NCI-H748 (cell line): ENCODE measurements around the gene CDC26.
A peak's percentile ranks its signal among the peaks of the same experiment; 100 is the strongest.
"Not testable (repeated sequence)": the region's sequence is repeated elsewhere in the genome, so short reads cannot be mapped to it uniquely, and the experiment has no call there.

Experiments used
- DNase-seq: peaks from one replicate; lab custom pipeline; 2025; ENCODE audit not compliant: unreplicated experiment; lab: John Stamatoyannopoulos, UW

Gene CDC26

DNA sequence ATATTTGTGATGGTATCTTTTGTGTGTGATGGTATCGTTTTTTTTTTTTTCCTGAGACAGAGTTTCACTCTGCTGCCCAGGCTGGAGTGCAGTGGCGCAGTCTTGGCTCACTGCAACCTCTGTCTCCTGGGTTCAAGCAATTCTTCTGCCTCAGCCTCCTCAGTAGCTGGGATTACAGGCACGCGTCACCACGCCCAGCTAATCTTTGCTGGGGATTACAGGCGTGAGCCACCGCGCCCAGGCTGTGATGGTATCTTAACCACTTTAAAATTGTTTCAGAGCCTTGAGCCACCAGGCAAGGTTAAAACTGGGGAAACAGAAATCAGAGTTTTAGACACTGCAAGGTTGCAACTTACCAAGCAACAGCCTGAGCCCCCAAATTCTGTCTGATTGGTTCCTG, 20.9 kb upstream of the CDC26 start:
- DNase-seq, result not testable (repeated sequence)

DNA sequence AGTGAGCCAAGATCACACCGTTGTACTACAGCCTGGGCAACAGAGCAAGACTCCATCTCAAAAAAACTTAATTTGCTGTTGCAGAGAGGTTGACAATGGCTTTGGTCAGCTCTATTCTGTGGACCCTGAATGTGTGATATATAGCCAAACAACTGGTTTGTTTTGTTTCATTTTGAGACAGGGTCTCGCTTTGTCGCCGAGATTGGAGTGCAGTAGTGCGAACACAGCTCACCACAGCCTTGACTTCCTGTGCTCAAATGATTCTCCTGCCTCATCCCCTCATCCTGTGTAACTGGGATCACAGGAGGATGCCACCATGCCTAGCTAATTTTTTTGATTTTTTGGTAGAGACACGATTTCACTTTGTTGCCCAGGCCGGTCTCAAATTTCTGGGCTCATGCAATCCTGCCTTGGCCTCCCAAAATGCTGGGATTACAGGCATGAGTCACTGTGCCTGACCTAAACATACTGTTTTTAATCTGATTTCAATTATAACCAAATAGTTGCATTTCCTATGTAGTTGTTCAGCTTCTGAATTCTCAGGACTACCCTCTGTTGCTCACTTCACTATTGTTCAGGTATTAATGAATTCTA, 18.0 kb upstream of the CDC26 start:
- DNase-seq, result no peak

DNA sequence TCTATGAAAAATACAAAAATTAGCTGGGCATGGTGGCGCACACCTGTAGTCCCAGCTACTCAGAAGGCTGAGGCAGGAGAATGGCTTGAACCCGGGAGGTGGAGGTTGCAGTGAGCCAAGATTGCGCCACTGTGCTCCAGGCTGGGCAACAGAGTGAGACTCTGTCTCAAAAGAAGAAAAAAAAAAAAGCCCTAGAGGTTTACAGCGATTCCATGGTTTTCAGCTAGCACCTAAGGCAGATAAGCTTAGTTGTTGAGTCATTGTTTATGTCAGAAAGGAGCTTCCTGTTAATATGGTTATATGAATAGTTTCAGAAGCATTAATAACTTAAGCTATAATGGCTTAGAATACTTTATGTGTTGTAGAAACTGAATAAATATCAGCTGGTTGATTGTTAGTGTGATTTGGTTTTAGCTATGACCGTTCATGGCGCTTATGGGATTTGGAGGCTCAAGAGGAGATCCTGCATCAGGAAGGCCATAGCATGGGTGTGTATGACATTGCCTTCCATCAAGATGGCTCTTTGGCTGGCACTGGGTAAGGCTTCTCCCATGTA, 14.8 kb upstream of the CDC26 start:
- no peak for DNase-seq

- DNase-seq, result no peak
Observed at GRCh38 chr9:113289091-113289490, 13.7 kb upstream of the CDC26 start.

DNA sequence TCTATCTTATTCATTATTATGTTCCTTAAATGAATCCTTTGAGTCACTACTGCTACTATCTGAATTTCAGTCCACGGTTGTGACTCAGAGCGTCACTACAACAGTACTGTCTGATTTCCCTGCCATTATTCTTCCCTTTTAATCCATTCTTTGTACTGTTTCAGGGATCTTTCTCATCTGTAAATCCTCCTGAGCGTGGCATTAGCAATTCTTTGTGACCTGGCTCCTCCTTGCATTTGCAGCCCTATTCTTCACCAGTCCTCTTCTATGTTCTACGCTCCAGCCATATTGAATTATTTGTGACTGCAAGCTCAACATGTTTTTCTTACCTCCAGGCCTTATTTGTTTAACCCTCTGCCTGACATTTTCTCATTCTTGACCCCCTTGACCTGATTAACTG, 6.0 kb upstream of the CDC26 start:
- DNase-seq, result no peak

GRCh38 chr9:113278840-113279239, 3.5 kb upstream of the CDC26 start:
- no peak for DNase-seq

GRCh38 chr9:113274474-113275156, 757 bp downstream of the CDC26 start:
- peak; percentile 81 for DNase-seq

- no peak for DNase-seq
Observed at GRCh38 chr9:113269871-113270270, 5.5 kb downstream of the CDC26 start.

GRCh38 chr9:113269355-113269754, 6.0 kb downstream of the CDC26 start:
- DNase-seq, result no peak

GRCh38 chr9:113267911-113268566, 7.3 kb downstream of the CDC26 start:
- DNase-seq, result no peak

GRCh38 chr9:113266174-113266573, 9.2 kb downstream of the CDC26 start:
- no peak for DNase-seq

DNA sequence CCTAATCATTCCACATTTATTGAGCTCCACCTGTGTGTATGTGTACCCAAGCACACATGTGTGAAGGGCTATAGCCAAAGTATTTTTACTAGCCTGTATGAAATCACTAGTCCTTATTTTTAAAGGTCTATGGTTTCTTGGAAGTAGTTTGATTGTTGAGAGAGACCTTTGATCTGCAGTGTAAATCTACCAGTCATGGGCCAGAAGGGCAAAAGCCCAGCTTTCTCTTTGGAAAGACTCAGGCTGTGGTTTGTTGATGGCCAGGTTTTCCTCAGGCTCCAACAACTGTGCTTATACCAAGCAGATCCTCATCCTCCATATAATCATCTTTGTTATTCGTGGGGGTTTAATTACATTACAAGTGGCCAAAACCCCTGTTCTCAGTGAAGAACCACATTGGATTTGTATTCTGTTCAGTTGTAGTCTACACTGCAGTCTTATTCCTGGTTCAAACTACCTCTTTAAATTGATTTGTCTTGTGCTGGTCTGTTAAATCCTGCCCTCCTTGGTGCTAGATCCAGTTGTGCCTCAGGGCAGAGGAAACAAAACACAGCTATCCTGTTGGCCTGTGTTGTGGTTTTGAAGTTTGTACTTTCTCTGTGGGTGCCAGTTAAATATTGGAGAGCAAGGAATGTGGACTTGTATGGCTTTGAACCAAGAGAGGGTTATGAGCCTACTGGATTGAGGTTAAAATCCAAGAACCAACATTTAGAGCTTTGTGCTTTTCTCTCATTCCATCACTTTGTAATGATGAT, 13.3 kb downstream of the CDC26 start:
- DNase-seq, result no peak

- DNase-seq, result no peak
Observed at GRCh38 chr9:113258282-113258681, 17.1 kb downstream of the CDC26 start.

GRCh38 chr9:113257863-113258262, 17.5 kb downstream of the CDC26 start:
- no peak for DNase-seq

- DNase-seq, result no peak
Observed at GRCh38 chr9:113255438-113255837, 19.9 kb downstream of the CDC26 start.

DNA sequence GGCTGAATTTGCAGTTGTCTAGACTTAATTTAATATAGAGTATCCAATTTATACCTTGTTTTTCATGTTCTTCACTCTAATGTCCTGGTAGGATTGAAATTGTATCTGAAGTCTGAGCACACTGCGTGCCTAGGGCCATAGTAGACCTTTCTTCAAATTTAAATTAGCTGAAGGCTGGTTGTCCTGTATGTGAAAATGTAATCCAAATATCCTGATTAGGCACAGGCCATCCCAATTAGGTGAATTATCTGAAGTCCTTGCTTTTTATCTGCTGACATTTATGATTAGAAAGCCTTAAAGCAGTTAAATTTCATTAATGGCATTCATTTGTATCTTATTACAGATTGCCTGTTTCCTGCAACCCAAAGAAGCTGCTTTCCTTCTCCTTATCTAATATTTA, 20.4 kb downstream of the CDC26 start:
- no peak for DNase-seq

GRCh38 chr9:113250807-113251206, 24.6 kb downstream of the CDC26 start:
- no peak for DNase-seq

- not testable (repeated sequence) for DNase-seq
Observed at GRCh38 chr9:113249661-113250060, 25.7 kb downstream of the CDC26 start.

DNA sequence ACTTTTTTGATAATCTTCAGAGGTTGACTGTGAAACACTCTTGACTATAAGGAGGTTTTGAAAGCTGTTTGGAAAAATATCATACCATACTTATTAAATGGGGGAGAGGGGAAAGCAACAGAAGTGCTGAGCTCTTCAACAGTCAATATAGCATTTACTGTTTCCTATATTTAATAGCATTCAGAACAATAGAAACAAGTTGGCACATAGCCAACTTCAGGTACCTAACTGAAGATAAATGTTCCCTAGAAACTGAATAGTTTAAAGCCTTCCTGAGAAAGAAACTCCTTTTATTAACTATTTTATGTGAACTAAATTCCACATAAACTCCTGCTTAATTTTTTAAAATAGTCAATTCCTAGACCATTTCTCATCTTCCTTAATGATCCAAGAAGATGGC, 27.7 kb downstream of the CDC26 start:
- peak; percentile 57 for DNase-seq

DNA sequence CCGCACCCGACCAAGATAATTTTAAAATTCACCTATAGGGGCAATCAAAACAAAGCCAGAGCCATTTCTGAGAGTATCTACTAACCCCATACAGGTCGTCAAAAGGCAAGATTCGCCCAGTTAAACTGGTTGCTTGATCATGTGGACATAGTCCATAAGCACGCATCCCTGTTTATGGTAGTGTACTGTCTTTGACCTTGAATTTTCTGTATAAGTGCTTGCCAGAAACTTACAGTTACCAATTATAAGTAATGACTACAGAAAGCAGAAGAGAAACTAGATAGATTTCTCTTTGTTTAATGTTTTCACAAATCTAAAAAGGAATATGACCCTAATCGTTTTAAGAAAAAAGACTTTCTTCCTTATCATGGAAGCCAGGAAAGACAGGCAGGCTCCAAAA, 28.4 kb downstream of the CDC26 start:
- no peak for DNase-seq

DNA sequence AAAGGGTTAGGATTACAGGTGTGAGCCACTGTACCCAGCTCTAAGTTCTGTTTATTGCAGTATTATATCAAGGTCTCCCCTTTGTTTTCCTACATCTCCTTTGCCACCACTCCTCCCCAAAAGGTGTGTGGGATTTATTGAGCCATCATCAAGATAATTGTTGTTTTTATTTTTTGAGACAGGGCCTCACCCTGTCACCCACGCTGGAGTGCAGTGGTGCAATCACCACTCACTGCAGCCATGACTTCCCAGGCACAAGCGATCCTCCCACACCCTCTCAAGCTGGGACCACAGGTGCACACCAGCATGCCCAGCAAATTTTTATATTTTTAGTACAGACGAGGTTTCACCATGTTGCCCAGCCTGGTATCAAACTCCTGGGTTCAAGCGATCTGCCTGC, 29.5 kb downstream of the CDC26 start:
- DNase-seq, result no peak
